ENCODE results near the gene IKZF4.

DNA sequence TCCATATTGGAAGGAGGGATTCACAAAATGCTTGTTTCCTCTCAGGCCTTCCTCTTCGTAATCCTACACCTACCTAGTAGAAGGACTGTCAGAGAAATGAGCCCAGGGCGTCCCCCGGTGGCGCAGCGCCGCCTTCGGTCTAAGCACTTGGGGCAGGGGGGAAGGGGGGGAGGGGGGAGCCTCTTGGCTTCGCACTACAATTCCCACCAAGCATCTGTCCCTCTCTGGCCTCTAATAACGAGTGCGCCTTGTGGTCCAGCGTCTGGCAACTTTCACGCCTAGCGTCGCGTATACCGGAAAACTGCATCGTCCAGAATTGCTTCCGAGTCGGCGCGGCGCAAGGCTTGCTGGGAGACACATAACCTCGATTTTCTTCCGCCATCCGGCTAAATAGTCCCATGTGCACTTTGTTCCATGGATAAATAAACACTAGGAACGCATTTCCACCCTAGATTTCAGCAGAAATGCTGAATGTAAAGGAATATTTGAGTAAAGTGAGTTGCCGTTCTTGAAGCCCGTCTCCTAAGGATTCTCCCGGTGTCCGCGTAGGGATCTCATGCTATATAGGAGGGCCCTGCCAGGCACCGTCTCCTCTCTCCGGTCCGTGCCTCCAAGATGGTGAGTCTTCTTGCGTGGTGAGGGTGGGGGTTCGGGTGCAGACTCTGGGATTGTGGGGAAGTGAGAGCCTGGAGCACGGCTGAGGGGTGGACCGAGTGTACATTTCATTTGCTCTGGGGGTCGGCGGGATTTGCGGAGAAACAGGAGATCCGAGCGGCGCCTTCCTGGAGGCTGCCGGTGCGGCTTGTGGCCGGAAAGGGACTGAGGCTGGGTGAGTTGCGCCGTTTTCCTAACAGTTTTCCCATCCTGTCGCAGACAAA lies 20.9 kb downstream of the IKZF4 start, which contains the start of gene RPS26:
- TF ChIP-seq, protein P1, sequence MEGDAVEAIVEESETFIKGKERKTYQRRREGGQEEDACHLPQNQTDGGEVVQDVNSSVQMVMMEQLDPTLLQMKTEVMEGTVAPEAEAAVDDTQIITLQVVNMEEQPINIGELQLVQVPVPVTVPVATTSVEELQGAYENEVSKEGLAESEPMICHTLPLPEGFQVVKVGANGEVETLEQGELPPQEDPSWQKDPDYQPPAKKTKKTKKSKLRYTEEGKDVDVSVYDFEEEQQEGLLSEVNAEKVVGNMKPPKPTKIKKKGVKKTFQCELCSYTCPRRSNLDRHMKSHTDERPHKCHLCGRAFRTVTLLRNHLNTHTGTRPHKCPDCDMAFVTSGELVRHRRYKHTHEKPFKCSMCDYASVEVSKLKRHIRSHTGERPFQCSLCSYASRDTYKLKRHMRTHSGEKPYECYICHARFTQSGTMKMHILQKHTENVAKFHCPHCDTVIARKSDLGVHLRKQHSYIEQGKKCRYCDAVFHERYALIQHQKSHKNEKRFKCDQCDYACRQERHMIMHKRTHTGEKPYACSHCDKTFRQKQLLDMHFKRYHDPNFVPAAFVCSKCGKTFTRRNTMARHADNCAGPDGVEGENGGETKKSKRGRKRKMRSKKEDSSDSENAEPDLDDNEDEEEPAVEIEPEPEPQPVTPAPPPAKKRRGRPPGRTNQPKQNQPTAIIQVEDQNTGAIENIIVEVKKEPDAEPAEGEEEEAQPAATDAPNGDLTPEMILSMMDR (IDR thresholded peaks at IDR 0.05): peak in 3 of 4 donors; percentile 37 to 54 (median 53)
- peak; percentile 92 for TF ChIP-seq POLR2A (IDR thresholded peaks at IDR 0.05)
